Thoracic aorta (tissue), 2 donors: ENCODE results near the gene SDE2. TPM values are rescaled to one million over a fixed set of nuclear protein-coding genes. Genes with fewer than 3 reads are reported as not detected.
"Not testable (repeated sequence)": the region's sequence is repeated elsewhere in the genome, so short reads cannot be mapped to it uniquely, and the experiment has no call there.

Experiments
- ATAC-seq: fragments of 150-250 bp; one replicate; pipeline ENCODE4 v1.8.0; 2017; ENCODE audit warnings: low read depth; ENCODE audit not compliant: insufficient number of reproducible peaks, low FRiP score
- DNase-seq: peaks from one replicate; pipeline ENCODE4 v3.0.0-alpha.2; 2020; ENCODE audit warnings: low spot score
- H3K27ac ChIP-seq, 2 donors: fragments of 200-600 bp; sonication (generic); 1 replicate in 1 of 2; 2 replicates in 1 of 2; pipeline ENCODE4 v1.5.1; 2016; ENCODE audit warnings: mild to moderate bottlenecking in 2 of 2, moderate library complexity in 2 of 2
- H3K27me3 ChIP-seq: fragments of 200-600 bp; sonication (generic); replicated peaks from 2 replicates; pipeline ENCODE4 v1.6.0; 2016; ENCODE audit warnings: mild to moderate bottlenecking; ENCODE audit not compliant: insufficient read depth
- H3K36me3 ChIP-seq: fragments of 200-600 bp; sonication (generic); one replicate; pipeline ENCODE4 v1.5.1; 2016
- H3K4me1 ChIP-seq, 2 donors: fragments of 200-600 bp; sonication (generic); 1 replicate in 1 of 2; 2 replicates in 1 of 2; pipeline versions ENCODE4 v1.5.1 to v1.6.0; 2016; ENCODE audit warnings: low read depth in 2 of 2, mild to moderate bottlenecking in 1 of 2; ENCODE audit not compliant: control insufficient read depth in 1 of 2
- H3K4me3 ChIP-seq: fragments of 200-600 bp; sonication (generic); 2 replicates; pipeline ENCODE4 v1.5.1; 2016; ENCODE audit warnings: mild to moderate bottlenecking
- H3K9me3 ChIP-seq: fragments of 200-600 bp; sonication (generic); 2 replicates; pipeline ENCODE4 v1.5.1; 2016
- CTCF ChIP-seq: fragments of 200-600 bp; sonication (generic); IDR thresholded peaks from one replicate; pipeline ENCODE4 v1.5.1; 2019; ENCODE audit warnings: antibody characterized with exemption
- total RNA-seq, 2 donors: library from RNA; depleted of rRNA; stranded (reverse); fragments of >200 nt; gene quantifications; one replicate each; pipeline versions ENCODE4 v1.1.0 to v1.2.3, GENCODE V29; 2016

SDE2 gene
- total RNA-seq, 2 donors from 2014 or later = 19.1 to 33.2 TPM

DNA sequence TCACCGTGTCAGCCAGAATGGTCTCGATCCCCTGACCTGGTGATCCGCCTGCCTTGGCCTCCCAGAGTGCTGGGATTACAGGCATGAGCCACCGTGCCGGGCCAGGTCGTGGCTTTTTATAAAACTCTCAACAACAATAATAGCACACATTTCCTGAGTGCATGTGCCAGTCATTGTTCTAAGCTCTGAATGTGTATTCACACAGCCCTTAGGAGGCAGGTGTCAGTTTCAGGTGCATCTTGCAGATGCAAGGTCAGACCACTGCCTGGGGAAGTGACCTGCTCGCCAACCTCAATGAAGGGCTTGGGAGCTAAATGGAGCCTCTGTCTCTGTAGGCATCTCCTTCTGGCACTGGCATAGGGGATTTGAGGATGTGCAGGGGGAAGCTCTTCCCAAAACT lies 56.6 kb downstream of the SDE2 start:
- no peaks in the 10 kb centered on the region for H3K27me3 ChIP-seq
- H3K9me3 ChIP-seq = no peaks in the 10 kb centered on the region
- TF ChIP-seq CTCF = no peak
- H3K27ac ChIP-seq = no peak overlapping the region
- DNase-seq (no peak), ATAC-seq (no peak)
- no peak overlapping the region for H3K4me3 ChIP-seq
- no peaks in the 10 kb centered on the region for H3K36me3 ChIP-seq
- peaks cover 12 to 22% of the 10 kb centered on the region in 2 donors for H3K4me1 ChIP-seq

GRCh38 chr1:225941942-225942222 lies 57.3 kb downstream of the SDE2 start:
- no peaks in the 10 kb centered on the region for H3K36me3 ChIP-seq
- peak overlapping the region in 1 of 2 donors; percentile 63 for H3K27ac ChIP-seq

GRCh38 chr1:225941187-225941941 lies 57.8 kb downstream of the SDE2 start, which contains the start of gene LEFTY2:
Gene LEFTY2 (minus strand): TSS chr1:225941220. CDS start chr1:225941140, 80 bp downstream.
- Histone ChIP-seq H3K4me1 (peaks cover 12 to 22% of the 10 kb centered on the region in 2 donors), H3K36me3 (no peaks in the 10 kb centered on the region), H3K27me3 (no peaks in the 10 kb centered on the region), H3K4me3 (peak within 1 kb of the TSS; percentile 52), H3K9me3 (no peaks in the 10 kb centered on the region), H3K27ac (peak within 1 kb of the TSS; percentile 63 to 79)
- ATAC-seq (no peak), DNase-seq (no peak)
- TF ChIP-seq CTCF = no peak

More at GRCh38 chr1:225941942-225942222, 57.3 kb downstream of the SDE2 start:
- no peak overlapping the region for H3K4me3 ChIP-seq
- ATAC-seq (no peak), DNase-seq (no peak)
- no peaks in the 10 kb centered on the region for H3K27me3 ChIP-seq
- H3K4me1 ChIP-seq = peaks cover 12 to 22% of the 10 kb centered on the region in 2 donors
- TF ChIP-seq CTCF = no peak
- no peaks in the 10 kb centered on the region for H3K9me3 ChIP-seq

- H3K27ac ChIP-seq = peak overlapping the region; percentile 63 to 79
- no peaks in the 10 kb centered on the region for H3K27me3 ChIP-seq
- no peaks in the 10 kb centered on the region for H3K9me3 ChIP-seq
- no peaks in the 10 kb centered on the region for H3K36me3 ChIP-seq
- DNase-seq (no peak), ATAC-seq (no peak)
- TF ChIP-seq CTCF = no peak
- peaks cover 12 to 22% of the 10 kb centered on the region in 2 donors for H3K4me1 ChIP-seq
- peak overlapping the region; percentile 52 for H3K4me3 ChIP-seq
These were observed 58.6 kb downstream of the SDE2 start for GRCh38 chr1:225940385-225941151.

DNA sequence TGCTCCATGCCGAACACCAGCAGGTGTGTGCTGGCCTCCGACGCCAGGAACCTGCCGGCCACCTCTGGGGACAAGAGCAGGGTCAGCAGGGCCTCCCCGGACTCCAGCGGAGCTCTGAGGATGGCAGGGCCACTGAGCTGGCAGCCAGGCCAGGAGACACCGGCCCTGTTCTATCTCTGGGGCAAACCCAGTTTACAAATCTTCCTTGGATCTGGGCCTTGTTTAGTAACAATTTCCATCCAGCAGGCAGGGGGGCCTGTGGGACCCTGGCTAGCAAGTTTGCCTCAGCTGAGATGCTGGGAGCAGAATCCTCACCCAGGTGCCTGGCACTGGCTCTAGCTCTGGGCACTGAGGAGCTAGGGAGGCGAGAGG lies 59.2 kb downstream of the SDE2 start:
- peaks cover 12 to 22% of the 10 kb centered on the region in 2 donors for H3K4me1 ChIP-seq
- not testable (repeated sequence) for H3K9me3 ChIP-seq, DNase-seq, H3K36me3 ChIP-seq, ATAC-seq, H3K4me3 ChIP-seq, H3K27ac ChIP-seq, H3K27me3 ChIP-seq

DNA sequence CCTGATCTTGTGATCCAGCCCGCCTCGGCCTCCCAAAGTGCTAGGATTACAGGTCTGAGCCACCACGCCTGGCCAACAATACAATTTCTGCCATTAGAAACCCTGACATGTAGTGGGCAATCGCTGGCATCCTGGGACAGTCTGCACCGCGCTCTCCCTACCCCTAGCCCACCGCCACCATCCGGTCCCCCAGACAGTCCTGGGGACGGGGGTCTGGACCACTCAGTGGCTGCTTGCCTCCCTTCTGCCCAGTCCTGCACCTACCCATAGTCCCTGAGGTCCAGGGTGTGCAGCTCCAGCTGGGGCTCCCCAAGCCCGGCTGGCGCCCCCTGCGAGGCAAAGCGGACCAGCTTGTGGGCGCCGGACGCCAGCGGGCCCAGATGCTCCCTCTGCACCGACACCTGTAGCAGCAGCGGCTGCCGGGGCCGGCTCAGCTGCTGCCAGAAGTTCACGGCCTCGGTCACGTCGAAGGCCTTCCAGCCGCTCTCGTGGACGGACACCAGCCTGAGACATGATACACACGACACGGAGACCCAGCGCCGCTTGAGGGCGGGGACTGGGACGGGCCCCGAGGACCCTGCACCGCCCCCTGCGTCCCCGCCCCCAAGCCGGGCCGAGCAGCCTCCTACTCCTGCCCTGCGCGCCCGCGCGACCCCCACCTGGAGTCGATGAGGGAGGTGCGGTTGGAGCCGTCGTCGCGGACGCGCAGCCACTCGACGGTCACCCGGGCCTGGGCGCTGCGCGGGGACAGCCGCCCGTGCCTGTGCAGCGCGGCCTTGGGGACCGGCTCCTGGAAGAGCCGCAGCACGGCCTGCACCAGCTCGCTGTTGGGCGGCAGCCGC lies 59.8 kb downstream of the SDE2 start:
- H3K27me3 ChIP-seq, H3K27ac ChIP-seq, DNase-seq, H3K36me3 ChIP-seq, H3K4me3 ChIP-seq, ATAC-seq, H3K9me3 ChIP-seq: not testable (repeated sequence)
- H3K4me1 ChIP-seq = peaks cover 12 to 22% of the 10 kb centered on the region in 2 donors
